Right cardiac atrium (tissue), 5 donors: Measurements from ENCODE around the gene PCDHB13. TPM values are rescaled to one million over a fixed set of nuclear protein-coding genes. Genes with fewer than 3 reads are reported as not detected.
"Not testable (repeated sequence)": the region's sequence is repeated elsewhere in the genome, so short reads cannot be mapped to it uniquely, and the experiment has no call there.

ENCODE experiments used
- ATAC-seq, 2 donors: fragments of 200-7000 bp; cut with Tn5 transposase; one replicate each; pipeline versions ENCODE4 v1.8.0 to v1.9.1; 2020; ENCODE audit warnings: moderate library complexity in 2 of 2, mild to moderate bottlenecking in 1 of 2
- DNase-seq, 3 donors: peaks; one replicate each; pipeline ENCODE4 v3.0.0-alpha.2; 2020
- H3K27ac ChIP-seq: one replicate; pipeline ENCODE4 v1.5.1; 2013; ENCODE audit warnings: mild to moderate bottlenecking, low read length, control low read depth, moderate library complexity
- H3K27me3 ChIP-seq: one replicate; pipeline ENCODE4 v1.6.1; 2013; ENCODE audit not compliant: control insufficient read depth, insufficient read depth
- H3K4me1 ChIP-seq: one replicate; pipeline ENCODE4 v1.6.1; 2013; ENCODE audit warnings: low read length; ENCODE audit not compliant: control insufficient read depth, insufficient read depth
- H3K4me3 ChIP-seq: one replicate; pipeline ENCODE4 v1.5.1; 2013; ENCODE audit warnings: low read length, control low read depth
- H3K9me3 ChIP-seq: one replicate; pipeline ENCODE4 v1.6.1; 2013; ENCODE audit warnings: low read length; ENCODE audit not compliant: control insufficient read depth
- WGBS: extraction: QIAGEN DNeasy Blood & Tissue Kit; methylation state at CpG from one replicate; pipeline ENCODE4 v1.1.7; 2013; 5-methylcytosine and 5-hydroxymethylcytosine counted together
- intact Hi-C, 4 donors: fragments of 100-400 bp; cut with DNase I; formaldehyde crosslinking; loops; one replicate each; pipeline versions ENCODE4 v1.11.0 to v1.14.0; 2022 to 2023
- polyA plus RNA-seq: library from polyadenylated mRNA; stranded (reverse); fragments of 200-250 nt; gene quantifications from one replicate; pipeline ENCODE4 v1.2.3, GENCODE V29; 2013
- total RNA-seq, 4 donors: library from RNA; stranded (reverse); fragmentation: NEBNext Ultra II Directional; extraction: Animal tissue kit (Norgen Biotek cat#: 25700); gene quantifications; one replicate each; pipeline ENCODE4 v1.2.1, GENCODE V29; 2021
- donor health status: healthy with polysubstance abuse.
- donor health status: DM: no; HTN: yes; CAD: no.
- donor health status: DM: no; HTN: no; CAD: no.
- donor health status: DM: no; HTN: yes; CAD: no; lungs with severe emphysema.
- donor health status: DM: yes; HTN: yes; CAD: no.

The PCDHB13 gene
- total and polyA plus RNA-seq, 5 donors, result 1.7 to 5.8 (median 5.0) TPM

DNA sequence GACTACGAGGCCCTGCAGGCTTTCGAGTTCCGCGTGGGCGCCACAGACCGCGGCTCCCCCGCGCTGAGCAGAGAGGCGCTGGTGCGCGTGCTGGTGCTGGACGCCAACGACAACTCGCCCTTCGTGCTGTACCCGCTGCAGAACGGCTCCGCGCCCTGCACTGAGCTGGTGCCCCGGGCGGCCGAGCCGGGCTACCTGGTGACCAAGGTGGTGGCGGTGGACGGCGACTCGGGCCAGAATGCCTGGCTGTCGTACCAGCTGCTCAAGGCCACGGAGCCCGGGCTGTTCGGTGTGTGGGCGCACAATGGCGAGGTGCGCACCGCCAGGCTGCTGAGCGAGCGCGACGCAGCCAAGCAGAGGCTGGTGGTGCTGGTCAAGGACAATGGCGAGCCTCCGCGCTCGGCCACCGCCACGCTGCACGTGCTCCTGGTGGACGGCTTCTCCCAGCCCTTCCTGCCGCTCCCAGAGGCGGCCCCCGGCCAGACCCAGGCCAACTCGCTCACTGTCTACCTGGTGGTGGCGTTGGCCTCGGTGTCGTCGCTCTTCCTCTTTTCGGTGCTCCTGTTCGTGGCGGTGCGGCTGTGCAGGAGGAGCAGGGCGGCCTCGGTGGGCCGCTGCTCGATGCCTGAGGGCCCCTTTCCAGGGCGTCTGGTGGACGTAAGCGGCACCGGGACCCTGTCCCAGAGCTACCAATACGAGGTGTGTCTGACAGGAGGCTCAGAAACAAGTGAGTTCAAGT is 29.4 kb upstream of the PCDHB13 start:
- H3K4me1 ChIP-seq, H3K4me3 ChIP-seq, intact Hi-C loops, DNase-seq, H3K27ac ChIP-seq, H3K27me3 ChIP-seq, ATAC-seq: not testable (repeated sequence)
- peaks cover 17% of the 10 kb centered on the region for H3K9me3 ChIP-seq
- 34% methylated on average over 43 of the region's 69 CpGs for WGBS

DNA sequence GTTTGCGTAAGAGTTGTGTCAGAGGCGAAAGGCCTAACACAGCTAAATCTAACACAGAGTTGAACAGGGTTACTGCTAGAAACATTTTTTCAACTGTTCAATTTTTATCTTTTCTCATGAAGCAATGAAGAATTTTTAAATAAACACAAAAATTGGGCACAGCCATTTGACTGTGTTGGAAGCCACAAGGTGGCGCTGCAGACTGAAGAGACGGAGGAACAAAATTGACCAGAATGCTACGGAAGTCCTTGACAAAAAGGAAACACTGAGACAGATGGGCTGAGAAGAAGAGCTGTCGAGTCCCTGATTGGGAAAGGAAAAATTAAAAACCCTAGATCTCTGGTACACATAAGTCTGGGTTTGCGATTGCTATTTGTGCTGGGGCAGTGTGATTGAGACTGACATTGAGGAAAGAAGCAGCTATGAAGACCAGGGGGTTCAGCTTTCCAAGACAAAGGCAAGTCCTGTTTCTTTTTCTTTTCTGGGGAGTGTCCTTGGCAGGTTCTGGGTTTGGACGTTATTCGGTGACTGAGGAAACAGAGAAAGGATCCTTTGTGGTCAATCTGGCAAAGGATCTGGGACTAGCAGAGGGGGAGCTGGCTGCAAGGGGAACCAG is 26.7 kb upstream of the PCDHB13 start, which contains the start of gene PCDHB9:
Gene PCDHB9 (plus strand): TSS at position 265 of the 616 bp plus-strand sequence. CDS start 158 bp downstream, at position 423.
- WGBS, result 16% methylated on average over 9 of the region's 9 CpGs
- Histone ChIP-seq H3K4me3 (peak within 1 kb of the TSS; percentile 6), H3K9me3 (peaks cover 17% of the 10 kb centered on the region), H3K27ac (no peak within 1 kb of the TSS), H3K27me3 (no peaks in the 10 kb centered on the region), H3K4me1 (no peaks in the 10 kb centered on the region)
- intact Hi-C loops, result no loop called here
- ATAC-seq, result no peak
- DNase-seq, result no peak

DNA sequence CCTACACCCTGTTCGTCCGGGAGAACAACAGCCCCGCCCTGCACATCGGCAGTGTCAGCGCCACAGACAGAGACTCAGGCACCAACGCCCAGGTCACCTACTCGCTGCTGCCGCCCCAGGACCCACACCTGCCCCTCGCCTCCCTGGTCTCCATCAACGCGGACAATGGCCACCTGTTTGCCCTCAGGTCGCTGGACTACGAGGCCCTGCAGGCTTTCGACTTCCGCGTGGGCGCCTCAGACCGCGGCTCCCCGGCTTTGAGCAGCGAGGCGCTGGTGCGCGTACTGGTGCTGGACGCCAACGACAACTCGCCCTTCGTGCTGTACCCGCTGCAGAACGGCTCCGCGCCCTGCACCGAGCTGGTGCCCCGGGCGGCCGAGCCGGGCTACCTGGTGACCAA is 25.0 kb upstream of the PCDHB13 start:
- peaks cover 10% of the 10 kb centered on the region for H3K9me3 ChIP-seq
- ATAC-seq, intact Hi-C loops, H3K4me3 ChIP-seq, DNase-seq, H3K4me1 ChIP-seq, H3K27me3 ChIP-seq, H3K27ac ChIP-seq: not testable (repeated sequence)
- WGBS, result 25% methylated on average over 32 of the region's 37 CpGs

DNA sequence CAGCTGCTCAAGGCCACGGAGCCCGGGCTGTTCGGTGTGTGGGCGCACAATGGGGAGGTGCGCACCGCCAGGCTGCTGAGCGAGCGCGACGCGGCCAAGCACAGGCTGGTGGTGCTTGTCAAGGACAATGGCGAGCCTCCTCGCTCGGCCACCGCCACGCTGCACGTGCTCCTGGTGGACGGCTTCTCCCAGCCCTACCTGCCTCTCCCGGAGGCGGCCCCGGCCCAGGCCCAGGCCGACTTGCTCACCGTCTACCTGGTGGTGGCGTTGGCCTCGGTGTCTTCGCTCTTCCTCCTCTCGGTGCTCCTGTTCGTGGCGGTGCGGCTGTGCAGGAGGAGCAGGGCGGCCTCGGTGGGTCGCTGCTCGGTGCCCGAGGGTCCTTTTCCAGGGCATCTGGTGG is 24.6 kb upstream of the PCDHB13 start:
- DNase-seq, H3K27me3 ChIP-seq, intact Hi-C loops: not testable (repeated sequence)

DNA sequence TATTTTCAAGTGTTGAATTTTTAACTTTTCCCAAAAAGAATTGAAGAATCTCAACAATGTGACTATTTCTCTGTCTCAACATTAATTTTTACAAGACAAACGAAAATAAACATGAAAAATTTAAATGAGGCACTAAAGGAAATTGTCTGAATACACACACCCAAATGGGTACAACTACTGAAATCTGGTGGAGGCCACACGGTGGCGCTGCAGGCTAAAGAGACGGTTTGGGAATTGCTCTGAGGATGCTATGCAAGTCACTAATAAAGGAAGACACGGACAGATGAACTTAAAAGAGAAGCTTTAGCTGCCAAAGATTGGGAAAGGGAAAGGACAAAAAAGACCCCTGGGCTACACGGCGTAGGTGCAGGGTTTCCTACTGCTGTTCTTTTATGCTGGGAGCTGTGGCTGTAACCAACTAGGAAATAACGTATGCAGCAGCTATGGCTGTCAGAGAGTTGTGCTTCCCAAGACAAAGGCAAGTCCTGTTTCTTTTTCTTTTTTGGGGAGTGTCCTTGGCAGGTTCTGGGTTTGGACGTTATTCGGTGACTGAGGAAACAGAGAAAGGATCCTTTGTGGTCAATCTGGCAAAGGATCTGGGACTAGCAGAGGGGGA is 21.5 kb upstream of the PCDHB13 start, which contains the start of gene PCDHB10:
Gene PCDHB10 (plus strand): TSS at position 244 of the 616 bp plus-strand sequence. CDS start 200 bp downstream, at position 444.
- Histone ChIP-seq H3K9me3 (peaks cover 5% of the 10 kb centered on the region), H3K4me3 (no peak within 1 kb of the TSS), H3K27me3 (no peaks in the 10 kb centered on the region), H3K27ac (no peak within 1 kb of the TSS), H3K4me1 (no peaks in the 10 kb centered on the region)
- WGBS, result 5% methylated on average over 10 of the region's 10 CpGs
- no peak for ATAC-seq
- DNase-seq, result no peak
- intact Hi-C loops, result no loop called here

More for the DNA sequence above, 24.6 kb upstream of the PCDHB13 start:
- not testable (repeated sequence) for H3K4me1 ChIP-seq, H3K27ac ChIP-seq, ATAC-seq, H3K4me3 ChIP-seq
- WGBS, result 28% methylated on average over 30 of the region's 35 CpGs
- peaks cover 10% of the 10 kb centered on the region for H3K9me3 ChIP-seq

DNA sequence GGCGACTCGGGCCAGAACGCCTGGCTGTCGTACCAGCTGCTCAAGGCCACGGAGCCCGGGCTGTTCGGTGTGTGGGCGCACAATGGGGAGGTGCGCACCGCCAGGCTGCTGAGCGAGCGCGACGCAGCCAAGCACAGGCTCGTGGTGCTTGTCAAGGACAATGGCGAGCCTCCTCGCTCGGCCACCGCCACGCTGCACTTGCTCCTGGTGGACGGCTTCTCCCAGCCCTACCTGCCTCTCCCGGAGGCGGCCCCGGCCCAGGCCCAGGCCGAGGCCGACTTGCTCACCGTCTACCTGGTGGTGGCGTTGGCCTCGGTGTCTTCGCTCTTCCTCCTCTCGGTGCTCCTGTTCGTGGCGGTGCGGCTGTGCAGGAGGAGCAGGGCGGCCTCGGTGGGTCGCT is 19.4 kb upstream of the PCDHB13 start:
- H3K27me3 ChIP-seq, H3K9me3 ChIP-seq, H3K27ac ChIP-seq, DNase-seq, intact Hi-C loops, H3K4me3 ChIP-seq, H3K4me1 ChIP-seq, ATAC-seq: not testable (repeated sequence)
- WGBS, result 24% methylated on average over 25 of the region's 37 CpGs

DNA sequence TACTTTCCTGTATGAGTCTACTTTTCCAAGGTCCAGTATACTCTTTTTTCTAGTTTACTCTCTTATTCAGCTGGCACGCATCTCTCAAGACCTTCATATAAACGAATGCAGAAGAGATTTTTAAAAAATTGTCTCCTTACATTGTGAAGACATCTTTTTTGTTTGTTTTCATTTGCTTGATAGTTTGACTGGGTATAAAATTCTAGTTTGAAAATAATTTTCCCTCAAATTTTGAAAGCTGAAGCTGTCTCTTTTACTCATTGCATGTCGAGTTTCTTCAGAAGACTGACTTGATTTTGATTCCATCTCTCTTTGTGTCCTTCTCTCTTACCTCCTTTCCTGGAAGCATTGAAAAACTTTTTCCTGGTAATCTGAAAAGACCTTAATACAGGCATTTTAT is 17.4 kb upstream of the PCDHB13 start:
- ATAC-seq (no peak), DNase-seq (no peak)
- H3K4me3 ChIP-seq, result peak overlapping the region; percentile 20
- H3K9me3 ChIP-seq, result peaks cover 3% of the 10 kb centered on the region
- intact Hi-C loops, result no loop called here
- 27% methylated on average over 3 of the region's 3 CpGs for WGBS
- no peak overlapping the region for H3K27ac ChIP-seq
- H3K27me3 ChIP-seq, result no peaks in the 10 kb centered on the region
- no peaks in the 10 kb centered on the region for H3K4me1 ChIP-seq

DNA sequence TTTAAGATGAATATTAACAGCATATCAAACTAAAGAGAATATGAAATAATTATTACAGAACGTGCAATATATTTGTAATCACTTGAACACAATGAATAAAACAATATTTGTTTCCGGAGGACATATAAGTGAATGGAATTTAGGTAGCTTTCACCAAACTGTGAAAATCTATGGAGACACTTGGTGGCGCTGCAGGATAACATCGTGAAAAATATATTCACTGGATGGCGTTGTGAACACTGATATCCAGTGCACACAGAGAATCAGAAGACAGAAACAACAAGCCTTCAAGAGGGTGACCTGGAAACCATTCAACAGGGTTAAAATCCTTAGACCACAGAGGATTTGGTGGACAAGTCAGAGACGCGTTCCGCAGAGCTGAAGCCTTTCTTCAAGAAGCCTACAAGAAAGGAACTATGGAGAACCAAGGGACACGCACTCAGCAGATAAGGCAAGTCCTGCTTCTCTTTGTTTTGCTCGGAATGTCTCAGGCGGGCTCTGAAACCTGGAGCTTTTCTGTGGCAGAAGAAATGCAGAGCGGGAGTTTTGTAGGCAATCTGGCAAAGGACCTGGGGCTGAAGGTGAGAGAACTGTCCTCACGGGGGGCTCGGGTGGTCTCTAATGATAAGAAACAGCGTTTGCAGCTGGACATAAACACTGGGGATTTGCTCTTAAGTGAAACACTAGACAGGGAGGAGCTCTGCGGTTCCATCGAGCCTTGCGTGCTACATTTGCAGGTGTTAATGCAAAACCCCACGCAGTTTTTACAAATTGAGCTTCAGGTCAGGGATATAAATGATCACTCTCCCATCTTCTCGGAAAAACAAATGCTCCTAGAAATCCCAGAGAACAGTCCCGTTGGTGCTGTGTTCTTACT is 14.1 kb upstream of the PCDHB13 start, which contains the start of gene PCDHB11:
Gene PCDHB11 (plus strand): TSS at position 269 of the 877 bp plus-strand sequence. CDS start 148 bp downstream, at position 417.
- WGBS, result 34% methylated on average over 21 of the region's 21 CpGs
- intact Hi-C loops, result loop anchor here in 2 of 4 donors (10.0 kb wide), 1 partner anchor 365 kb away; no protein-coding TSS in a partner anchor
- ATAC-seq (no peak), DNase-seq (no peak)
- Histone ChIP-seq H3K27ac (no peak within 1 kb of the TSS), H3K9me3 (no peaks in the 10 kb centered on the region), H3K4me3 (no peak within 1 kb of the TSS), H3K27me3 (no peaks in the 10 kb centered on the region), H3K4me1 (no peaks in the 10 kb centered on the region)

DNA sequence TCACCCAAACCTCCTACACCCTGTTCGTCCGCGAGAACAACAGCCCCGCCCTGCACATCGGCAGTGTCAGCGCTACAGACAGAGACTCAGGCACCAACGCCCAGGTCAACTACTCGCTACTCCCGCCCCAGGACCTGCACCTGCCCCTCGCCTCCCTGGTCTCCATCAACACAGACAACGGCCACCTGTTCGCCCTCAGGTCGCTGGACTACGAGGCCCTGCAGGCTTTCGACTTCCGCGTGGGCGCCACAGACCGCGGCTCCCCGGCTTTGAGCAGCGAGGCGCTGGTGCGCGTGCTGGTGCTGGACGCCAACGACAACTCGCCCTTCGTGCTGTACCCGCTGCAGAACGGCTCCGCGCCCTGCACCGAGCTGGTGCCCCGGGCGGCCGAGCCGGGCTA is 12.6 kb upstream of the PCDHB13 start:
- not testable (repeated sequence) for H3K27me3 ChIP-seq, H3K27ac ChIP-seq, ATAC-seq, DNase-seq, H3K9me3 ChIP-seq, H3K4me1 ChIP-seq, H3K4me3 ChIP-seq
- intact Hi-C loops, result loop anchor here in 2 of 4 donors (10.0 kb wide), 1 partner anchor 364 kb away; no protein-coding TSS in a partner anchor
- WGBS, result 30% methylated on average over 27 of the region's 38 CpGs

DNA sequence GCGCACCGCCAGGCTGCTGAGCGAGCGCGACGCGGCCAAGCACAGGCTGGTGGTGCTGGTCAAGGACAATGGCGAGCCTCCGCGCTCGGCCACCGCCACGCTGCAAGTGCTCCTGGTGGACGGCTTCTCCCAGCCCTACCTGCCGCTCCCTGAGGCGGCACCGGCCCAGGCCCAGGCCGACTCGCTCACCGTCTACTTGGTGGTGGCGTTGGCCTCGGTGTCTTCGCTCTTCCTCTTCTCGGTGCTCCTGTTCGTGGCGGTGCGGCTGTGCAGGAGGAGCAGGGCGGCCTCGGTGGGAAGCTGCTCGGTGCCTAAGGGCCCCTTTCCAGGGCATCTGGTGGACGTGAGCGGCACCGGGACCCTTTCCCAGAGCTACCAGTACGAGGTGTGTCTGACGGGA is 12.1 kb upstream of the PCDHB13 start:
- not testable (repeated sequence) for H3K27me3 ChIP-seq, H3K4me1 ChIP-seq, ATAC-seq, H3K4me3 ChIP-seq, DNase-seq, H3K9me3 ChIP-seq, H3K27ac ChIP-seq
- intact Hi-C loops, result loop anchor here in 2 of 4 donors (10.0 kb wide), 1 partner anchor 363 kb away; no protein-coding TSS in a partner anchor
- 25% methylated on average over 32 of the region's 35 CpGs for WGBS
